A549 treated with CpdA at 1 μM for 4 hours (cell line): ENCODE results near the gene SMIM43. TPM values are rescaled to one million over a fixed set of nuclear protein-coding genes. Genes with fewer than 3 reads are reported as not detected.

Experiments used
- total RNA-seq: library from RNA; stranded (reverse); fragments of 200-300 nt; extraction: Qiagen RNA extraction; gene quantifications from 5 replicates; pipeline ENCODE4 v1.2.3, GENCODE V29; 2022; ENCODE audit warnings: low read depth

The SMIM43 gene
- total RNA-seq, result 0.32 to 0.75 TPM (median 0.40 TPM) in 5 replicates

GRCh38 chr4:121764702-121765367, at the start of gene SMIM43:
Gene SMIM43 (minus strand): TSS chr4:121765164. CDS start chr4:121765105, 59 bp downstream.

GRCh38 chr4:121800961-121801714, 36.2 kb upstream of the SMIM43 start, which contains the start of gene EXOSC9:
Gene EXOSC9 (plus strand): TSS chr4:121801323. CDS start chr4:121801425, 102 bp downstream.

Other genes starting within 250 kb of the SMIM43 start
- gene ANXA5, start 68.2 kb downstream of the SMIM43 start, total RNA-seq, result 477 to 534 TPM (median 491 TPM) in 5 replicates
- 29.9 to 39.3 TPM (median 31.1 TPM) in 5 replicates for gene EXOSC9, start 36.2 kb upstream of the SMIM43 start, total RNA-seq
- 41.5 to 49.1 TPM (median 44.5 TPM) in 5 replicates for gene CCNA2, start 58.7 kb upstream of the SMIM43 start, total RNA-seq
- 12.6 to 16.9 TPM (median 13.8 TPM) in 5 replicates for gene BBS7, start 105.3 kb upstream of the SMIM43 start, total RNA-seq
- gene TRPC3, start 186.9 kb upstream of the SMIM43 start, total RNA-seq, result 0.03 to 0.08 TPM (median 0.05 TPM) in 3 of 5 replicates, not detected in the others